ENCODE data around the gene AUTS2. TPM values are rescaled to one million over a fixed set of nuclear protein-coding genes. Genes with fewer than 3 reads are reported as not detected.

AUTS2 gene
- polyA plus RNA-seq, 1 donor from 2014 or later: 97.3 TPM

DNA sequence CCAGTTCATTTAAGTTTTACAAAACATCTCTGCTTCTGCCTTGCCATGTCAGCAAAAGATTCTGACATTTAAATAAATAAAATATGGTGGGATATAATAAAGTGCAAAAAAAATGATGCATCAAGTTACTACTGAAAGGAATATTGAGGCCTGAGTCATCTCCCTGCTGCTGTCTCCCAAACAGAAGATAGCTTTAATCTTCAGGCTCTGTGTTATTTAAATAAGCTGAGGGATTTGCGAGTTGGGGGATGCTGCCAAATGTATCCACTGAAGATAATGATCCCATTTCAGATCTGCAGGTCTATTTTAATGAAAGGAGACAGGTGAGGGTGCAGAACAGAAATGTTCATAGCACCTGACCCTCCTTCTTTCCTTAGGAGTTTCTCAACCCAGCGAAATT lies 720.8 kb downstream of the AUTS2 start:
- Histone ChIP-seq H3K36me3 (ENCODE audit: insufficient read depth, low read length) (no peaks in the 10 kb centered on the region), H2AFZ (ENCODE audit: low read depth, low read length) (no peak overlapping the region), H3K27ac (ENCODE audit: low read length) (no peak overlapping the region), H3K4me3 (ENCODE audit: low read length) (no peak overlapping the region), H3K27me3 (ENCODE audit: insufficient read depth, low read depth, low read length) (no peaks in the 10 kb centered on the region), H3F3A (ENCODE audit: insufficient read depth, low read length, poor library complexity, severe bottlenecking) (no peaks in the 10 kb centered on the region), H4K20me1 (ENCODE audit: insufficient read depth) (no peaks in the 10 kb centered on the region), H3K9me3 (ENCODE audit: low read length) (no peaks in the 10 kb centered on the region), H3K4me2 (ENCODE audit: low read length) (no peak overlapping the region), H3K79me2 (replicated peaks; ENCODE audit: insufficient read depth, low read length) (no peaks in the 10 kb centered on the region), H3K9me2 (ENCODE audit: insufficient read depth, low read length) (no peaks in the 10 kb centered on the region), H3K9ac (ENCODE audit: low read length) (no peak overlapping the region)
- TF ChIP-seq SMC3 (conservative IDR thresholded peaks at IDR 0.05; ENCODE audit: poor library complexity) (no peak), RAD21 (conservative IDR thresholded peaks at IDR 0.05) (no peak), POLR2AphosphoS5 (IDR thresholded peaks at IDR 0.05) (no peak), EZH2 (IDR thresholded peaks at IDR 0.05; ENCODE audit: borderline replicate concordance, insufficient read depth, low read length, poor library complexity, severe bottlenecking) (no peak), EP300 (conservative IDR thresholded peaks at IDR 0.05; ENCODE audit: poor library complexity, severe bottlenecking) (no peak), TAF1 (IDR thresholded peaks at IDR 0.05; ENCODE audit: low read depth) (no peak), MXI1 (conservative IDR thresholded peaks at IDR 0.05; ENCODE audit: poor library complexity, severe bottlenecking) (no peak)
- TF ChIP-seq, protein P1, sequence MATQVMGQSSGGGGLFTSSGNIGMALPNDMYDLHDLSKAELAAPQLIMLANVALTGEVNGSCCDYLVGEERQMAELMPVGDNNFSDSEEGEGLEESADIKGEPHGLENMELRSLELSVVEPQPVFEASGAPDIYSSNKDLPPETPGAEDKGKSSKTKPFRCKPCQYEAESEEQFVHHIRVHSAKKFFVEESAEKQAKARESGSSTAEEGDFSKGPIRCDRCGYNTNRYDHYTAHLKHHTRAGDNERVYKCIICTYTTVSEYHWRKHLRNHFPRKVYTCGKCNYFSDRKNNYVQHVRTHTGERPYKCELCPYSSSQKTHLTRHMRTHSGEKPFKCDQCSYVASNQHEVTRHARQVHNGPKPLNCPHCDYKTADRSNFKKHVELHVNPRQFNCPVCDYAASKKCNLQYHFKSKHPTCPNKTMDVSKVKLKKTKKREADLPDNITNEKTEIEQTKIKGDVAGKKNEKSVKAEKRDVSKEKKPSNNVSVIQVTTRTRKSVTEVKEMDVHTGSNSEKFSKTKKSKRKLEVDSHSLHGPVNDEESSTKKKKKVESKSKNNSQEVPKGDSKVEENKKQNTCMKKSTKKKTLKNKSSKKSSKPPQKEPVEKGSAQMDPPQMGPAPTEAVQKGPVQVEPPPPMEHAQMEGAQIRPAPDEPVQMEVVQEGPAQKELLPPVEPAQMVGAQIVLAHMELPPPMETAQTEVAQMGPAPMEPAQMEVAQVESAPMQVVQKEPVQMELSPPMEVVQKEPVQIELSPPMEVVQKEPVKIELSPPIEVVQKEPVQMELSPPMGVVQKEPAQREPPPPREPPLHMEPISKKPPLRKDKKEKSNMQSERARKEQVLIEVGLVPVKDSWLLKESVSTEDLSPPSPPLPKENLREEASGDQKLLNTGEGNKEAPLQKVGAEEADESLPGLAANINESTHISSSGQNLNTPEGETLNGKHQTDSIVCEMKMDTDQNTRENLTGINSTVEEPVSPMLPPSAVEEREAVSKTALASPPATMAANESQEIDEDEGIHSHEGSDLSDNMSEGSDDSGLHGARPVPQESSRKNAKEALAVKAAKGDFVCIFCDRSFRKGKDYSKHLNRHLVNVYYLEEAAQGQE (IDR thresholded peaks at IDR 0.05; ENCODE audit: borderline replicate concordance): no peak
- TF ChIP-seq, protein P2, sequence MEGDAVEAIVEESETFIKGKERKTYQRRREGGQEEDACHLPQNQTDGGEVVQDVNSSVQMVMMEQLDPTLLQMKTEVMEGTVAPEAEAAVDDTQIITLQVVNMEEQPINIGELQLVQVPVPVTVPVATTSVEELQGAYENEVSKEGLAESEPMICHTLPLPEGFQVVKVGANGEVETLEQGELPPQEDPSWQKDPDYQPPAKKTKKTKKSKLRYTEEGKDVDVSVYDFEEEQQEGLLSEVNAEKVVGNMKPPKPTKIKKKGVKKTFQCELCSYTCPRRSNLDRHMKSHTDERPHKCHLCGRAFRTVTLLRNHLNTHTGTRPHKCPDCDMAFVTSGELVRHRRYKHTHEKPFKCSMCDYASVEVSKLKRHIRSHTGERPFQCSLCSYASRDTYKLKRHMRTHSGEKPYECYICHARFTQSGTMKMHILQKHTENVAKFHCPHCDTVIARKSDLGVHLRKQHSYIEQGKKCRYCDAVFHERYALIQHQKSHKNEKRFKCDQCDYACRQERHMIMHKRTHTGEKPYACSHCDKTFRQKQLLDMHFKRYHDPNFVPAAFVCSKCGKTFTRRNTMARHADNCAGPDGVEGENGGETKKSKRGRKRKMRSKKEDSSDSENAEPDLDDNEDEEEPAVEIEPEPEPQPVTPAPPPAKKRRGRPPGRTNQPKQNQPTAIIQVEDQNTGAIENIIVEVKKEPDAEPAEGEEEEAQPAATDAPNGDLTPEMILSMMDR (IDR thresholded peaks at IDR 0.05; ENCODE audit: poor library complexity, severe bottlenecking): no peak

DNA sequence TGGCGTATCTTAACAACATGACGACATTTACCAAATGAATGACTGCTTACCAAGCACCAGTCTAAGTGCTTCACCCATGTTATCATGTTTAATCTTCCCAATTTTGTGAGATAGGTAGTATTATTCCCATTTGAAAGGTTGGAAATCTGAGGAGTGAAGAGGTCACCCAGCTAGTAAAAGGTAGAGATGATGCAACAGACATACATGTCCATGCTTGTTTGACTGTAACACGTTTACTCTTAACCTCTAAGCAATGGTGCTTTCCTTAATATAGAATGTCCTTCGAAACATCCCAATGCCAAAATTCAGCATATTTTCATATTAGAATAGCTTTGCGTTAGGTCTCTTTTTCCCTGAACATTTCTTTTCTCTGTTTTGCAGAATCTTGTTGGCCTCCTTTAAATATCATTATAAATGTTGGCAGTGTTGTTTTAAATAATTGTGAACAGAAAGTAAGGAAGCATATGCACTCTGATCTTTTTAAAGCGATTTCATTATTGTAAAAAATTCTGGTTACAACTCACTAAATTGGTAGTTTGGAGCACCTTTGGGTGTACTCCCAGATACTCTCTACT lies 722.8 kb downstream of the AUTS2 start:
- no peak overlapping the region for H2AFZ ChIP-seq (ENCODE audit: low read depth, low read length)
- no peaks in the 10 kb centered on the region for H3K27me3 ChIP-seq (ENCODE audit: insufficient read depth, low read depth, low read length)
- no peaks in the 10 kb centered on the region for H3K9me2 ChIP-seq (ENCODE audit: insufficient read depth, low read length)
- no peak overlapping the region for H3K27ac ChIP-seq (ENCODE audit: low read length)
- H3K4me2 ChIP-seq (ENCODE audit: low read length): no peak overlapping the region
- H3F3A ChIP-seq (ENCODE audit: insufficient read depth, low read length, poor library complexity, severe bottlenecking): no peaks in the 10 kb centered on the region
- no peak overlapping the region for H3K9ac ChIP-seq (ENCODE audit: low read length)
- no peak overlapping the region for H3K4me3 ChIP-seq (ENCODE audit: low read length)
- no peaks in the 10 kb centered on the region for H3K9me3 ChIP-seq (ENCODE audit: low read length)
- H3K36me3 ChIP-seq (ENCODE audit: insufficient read depth, low read length): no peaks in the 10 kb centered on the region
- H3K79me2 ChIP-seq (replicated peaks; ENCODE audit: insufficient read depth, low read length): no peaks in the 10 kb centered on the region
- no peak for TF ChIP-seq EP300 (conservative IDR thresholded peaks at IDR 0.05; ENCODE audit: poor library complexity, severe bottlenecking)
- no peak for TF ChIP-seq EZH2 (IDR thresholded peaks at IDR 0.05; ENCODE audit: borderline replicate concordance, insufficient read depth, low read length, poor library complexity, severe bottlenecking)
- no peak for TF ChIP-seq SMC3 (conservative IDR thresholded peaks at IDR 0.05; ENCODE audit: poor library complexity)
- TF ChIP-seq, protein P1 (IDR thresholded peaks at IDR 0.05; ENCODE audit: borderline replicate concordance): no peak
- no peak for TF ChIP-seq RAD21 (conservative IDR thresholded peaks at IDR 0.05)
- no peak for TF ChIP-seq MXI1 (conservative IDR thresholded peaks at IDR 0.05; ENCODE audit: poor library complexity, severe bottlenecking)
- TF ChIP-seq, protein P2 (IDR thresholded peaks at IDR 0.05; ENCODE audit: poor library complexity, severe bottlenecking): no peak
- no peak for TF ChIP-seq POLR2AphosphoS5 (IDR thresholded peaks at IDR 0.05)
- TF ChIP-seq TAF1 (IDR thresholded peaks at IDR 0.05; ENCODE audit: low read depth): no peak
- H4K20me1 ChIP-seq (ENCODE audit: insufficient read depth): no peaks in the 10 kb centered on the region
